Erythroblast (primary cell): ENCODE measurements around the gene COX6A2.

ENCODE experiments used
- GATA1 ChIP-seq: IDR thresholded peaks from 2 replicates; pipeline ENCODE4 v1.6.1; 2011; ENCODE audit warnings: low read depth, mild to moderate bottlenecking, control low read depth, low read length, moderate library complexity
- POLR2A ChIP-seq: IDR thresholded peaks from 2 replicates; pipeline ENCODE4 v1.6.1; 2011; ENCODE audit warnings: mild to moderate bottlenecking, low read length

DNA sequence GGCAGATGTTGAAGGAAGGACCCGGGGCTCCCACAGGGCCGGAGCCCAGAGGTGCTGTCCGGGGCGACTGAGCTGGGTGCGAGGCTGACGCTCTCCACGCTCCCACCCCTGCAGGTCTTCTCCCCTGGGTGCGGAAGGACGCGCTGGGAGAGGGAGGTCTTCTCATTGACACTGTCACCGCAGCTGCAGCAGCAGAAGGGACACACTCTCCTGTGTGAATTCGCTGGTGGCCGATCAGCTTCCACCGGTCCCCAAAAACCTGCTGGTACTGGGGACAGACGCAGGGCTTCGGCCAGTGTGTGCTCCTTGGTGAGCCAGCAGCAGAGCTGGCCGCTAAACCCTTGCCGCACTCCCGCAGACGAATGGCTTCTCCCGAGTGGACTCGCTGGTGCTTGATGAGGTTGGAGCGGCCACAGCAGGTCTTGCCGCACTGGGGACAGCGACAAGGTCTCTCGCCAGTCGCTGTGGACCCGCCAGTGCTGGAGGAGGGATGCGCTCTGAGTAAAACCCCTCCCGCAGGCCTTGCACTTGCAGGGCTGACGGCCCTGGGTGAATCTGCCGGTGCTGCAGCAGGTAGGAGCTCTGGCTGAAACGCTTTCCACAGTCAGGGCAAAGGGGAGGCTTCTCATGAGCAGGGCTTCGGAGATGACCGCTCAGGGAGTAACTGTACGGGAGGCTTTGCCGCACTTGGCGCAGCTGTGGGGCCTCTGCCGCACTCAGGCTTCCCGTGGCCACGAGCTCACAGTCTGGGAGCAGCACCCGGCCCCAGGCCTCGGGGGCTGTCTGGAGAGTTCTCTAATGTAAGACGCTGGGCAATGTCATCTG is 8.3 kb upstream of the COX6A2 start:
- TF ChIP-seq POLR2A, result no peak
- TF ChIP-seq GATA1, result no peak
